NB4 (cell line): ENCODE results near the gene GNA12.

Experiments
- DNase-seq: peaks from one replicate; pipeline ENCODE4 v3.0.0; 2010; ENCODE audit warnings: low read depth
- H3K4me3 ChIP-seq: one replicate; pipeline ENCODE4 v1.5.1; 2011; ENCODE audit warnings: mild to moderate bottlenecking, low read depth, low read length, moderate library complexity
- CTCF ChIP-seq: IDR thresholded peaks from one replicate; pipeline ENCODE4 v1.5.1; 2012; ENCODE audit warnings: low read depth, low read length
- MAX ChIP-seq: IDR thresholded peaks from 2 replicates; pipeline ENCODE4 v1.6.1; 2011; ENCODE audit warnings: low read depth, low read length
- MYC ChIP-seq: IDR thresholded peaks from 2 replicates; pipeline ENCODE4 v1.6.1; 2011; ENCODE audit warnings: low read depth, low read length
- POLR2A ChIP-seq: IDR thresholded peaks from 2 replicates; pipeline ENCODE4 v1.6.1; 2011; ENCODE audit warnings: mild to moderate bottlenecking; ENCODE audit not compliant: insufficient read length; ENCODE audit errors: extremely low read depth

Gene GNA12

GRCh38 chr7:2802504-2803341 lies 41.4 kb downstream of the GNA12 start:
- no peak for DNase-seq
- no peak for TF ChIP-seq MAX
- no peak for TF ChIP-seq MYC
- no peak overlapping the region for H3K4me3 ChIP-seq

- TF ChIP-seq MYC (no peak), CTCF (no peak), POLR2A (no peak), MAX (no peak)
- H3K4me3 ChIP-seq: no peak overlapping the region
- DNase-seq: no peak
Observed at GRCh38 chr7:2802101-2802500, 42.0 kb downstream of the GNA12 start.

GRCh38 chr7:2800931-2801688 lies 43.0 kb downstream of the GNA12 start:
- TF ChIP-seq POLR2A (no peak), CTCF (no peak), MAX (no peak), MYC (no peak)
- H3K4me3 ChIP-seq: no peak overlapping the region
- no peak for DNase-seq

- no peak overlapping the region for H3K4me3 ChIP-seq
- DNase-seq: no peak
- TF ChIP-seq MYC (no peak), POLR2A (no peak), MAX (no peak), CTCF (no peak)
Observed at GRCh38 chr7:2800220-2800930, 43.7 kb downstream of the GNA12 start.

- TF ChIP-seq MYC (no peak), CTCF (no peak), MAX (no peak), POLR2A (no peak)
- no peak for DNase-seq
- H3K4me3 ChIP-seq: no peak overlapping the region
Observed at GRCh38 chr7:2799253-2799652, 44.9 kb downstream of the GNA12 start.

GRCh38 chr7:2798669-2799068 lies 45.4 kb downstream of the GNA12 start:
- TF ChIP-seq MYC (no peak), CTCF (no peak), MAX (no peak), POLR2A (no peak)
- no peak for DNase-seq
- no peak overlapping the region for H3K4me3 ChIP-seq
